ENCODE data around the gene SMC4.

The SMC4 gene

DNA sequence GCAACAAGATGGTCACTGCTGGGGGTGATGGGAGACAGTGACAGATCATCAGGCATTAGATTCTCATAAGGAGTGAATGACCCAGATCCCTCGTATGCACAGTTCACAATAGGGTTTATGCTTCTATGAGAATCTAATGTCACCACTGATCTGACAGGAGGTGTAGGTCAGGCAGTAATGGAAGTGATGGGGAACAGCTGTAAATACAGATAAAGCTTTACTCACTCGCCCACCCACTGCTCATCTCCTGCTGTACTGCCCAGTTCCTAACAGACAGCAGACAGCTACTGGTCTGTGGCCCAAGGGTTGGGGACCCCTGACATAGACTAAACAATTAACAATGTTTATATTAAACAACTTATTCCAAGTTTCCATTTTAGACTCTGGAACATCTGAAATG is 25.8 kb upstream of the SMC4 start:
- Histone ChIP-seq H3K4me3 (ENCODE audit: low read length) (no peak overlapping the region), H3K4me1 (ENCODE audit: low read length) (no peaks in the 10 kb centered on the region), H3K36me3 (replicated peaks; ENCODE audit: low read depth, low read length) (peaks cover 9% of the 10 kb centered on the region), H3K4me2 (ENCODE audit: low read length) (no peak overlapping the region), H2AFZ (ENCODE audit: low read depth, low read length) (no peak overlapping the region), H3K27me3 (ENCODE audit: low read depth, low read length) (no peaks in the 10 kb centered on the region), H3K79me2 (ENCODE audit: low read length) (no peaks in the 10 kb centered on the region), H3K9me3 (ENCODE audit: insufficient read depth, low read length) (no peaks in the 10 kb centered on the region), H4K20me1 (ENCODE audit: insufficient read depth, low read length) (no peaks in the 10 kb centered on the region), H3K9ac (ENCODE audit: low read length) (no peak overlapping the region), H3K27ac (ENCODE audit: low read length) (no peak overlapping the region)
- TF ChIP-seq CTCF (IDR thresholded peaks at IDR 0.05; ENCODE audit: low read depth, low read length) (no peak), EZH2phosphoT487 (IDR thresholded peaks at IDR 0.05; ENCODE audit: low read depth) (no peak)

DNA sequence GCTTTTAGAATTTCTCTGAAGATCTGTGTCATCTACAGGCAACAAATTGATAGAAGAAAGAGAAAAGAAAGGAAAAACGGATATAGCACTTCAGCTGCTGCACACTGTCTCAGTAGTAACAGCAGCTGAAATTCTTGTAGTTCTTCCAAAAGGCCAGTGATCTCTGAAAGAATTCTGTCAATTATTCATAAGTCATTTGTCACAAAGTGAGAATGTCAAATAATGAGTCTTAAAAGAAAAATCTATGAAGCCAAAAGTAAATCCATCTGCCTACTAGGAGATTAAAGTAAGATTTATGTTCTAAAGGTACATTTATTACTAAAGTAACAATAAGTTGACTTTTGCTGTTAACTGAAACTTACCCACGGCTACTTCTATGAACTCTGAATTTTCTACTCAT is 25.0 kb upstream of the SMC4 start:
- H3K4me2 ChIP-seq (ENCODE audit: low read length): no peak overlapping the region
- H3K4me3 ChIP-seq (ENCODE audit: low read length): no peak overlapping the region
- H3K4me1 ChIP-seq (ENCODE audit: low read length): no peaks in the 10 kb centered on the region
- no peak overlapping the region for H2AFZ ChIP-seq (ENCODE audit: low read depth, low read length)
- no peak for TF ChIP-seq CTCF (IDR thresholded peaks at IDR 0.05; ENCODE audit: low read depth, low read length)
- H3K36me3 ChIP-seq (replicated peaks; ENCODE audit: low read depth, low read length): peaks cover 9% of the 10 kb centered on the region
- no peaks in the 10 kb centered on the region for H4K20me1 ChIP-seq (ENCODE audit: insufficient read depth, low read length)
- H3K27me3 ChIP-seq (ENCODE audit: low read depth, low read length): no peaks in the 10 kb centered on the region
- H3K9ac ChIP-seq (ENCODE audit: low read length): no peak overlapping the region
- no peak overlapping the region for H3K27ac ChIP-seq (ENCODE audit: low read length)
- no peaks in the 10 kb centered on the region for H3K9me3 ChIP-seq (ENCODE audit: insufficient read depth, low read length)
- H3K79me2 ChIP-seq (ENCODE audit: low read length): no peaks in the 10 kb centered on the region

DNA sequence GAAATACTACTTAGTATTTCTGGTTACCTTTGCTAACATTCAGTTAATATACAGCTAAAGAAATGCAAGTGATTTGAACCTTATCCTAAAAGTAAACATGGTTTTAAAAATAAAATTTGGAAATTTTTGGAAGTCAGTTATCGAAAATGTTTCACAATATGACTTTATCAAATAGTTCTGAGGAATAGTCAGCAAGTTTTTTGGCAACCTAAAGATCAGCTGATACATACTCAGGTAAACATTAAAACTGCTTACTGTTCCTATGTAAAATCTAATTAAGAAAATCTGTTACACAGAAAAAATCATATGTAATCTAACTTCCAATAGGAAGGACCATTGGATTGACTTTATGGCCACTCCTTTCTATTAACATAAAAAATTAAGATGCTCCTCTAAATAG is 24.5 kb upstream of the SMC4 start:
- no peak for TF ChIP-seq CTCF (IDR thresholded peaks at IDR 0.05; ENCODE audit: low read depth, low read length)
- TF ChIP-seq EZH2phosphoT487 (IDR thresholded peaks at IDR 0.05; ENCODE audit: low read depth): no peak
- Histone ChIP-seq H3K79me2 (ENCODE audit: low read length) (no peaks in the 10 kb centered on the region), H3K4me3 (ENCODE audit: low read length) (no peak overlapping the region), H3K9me3 (ENCODE audit: insufficient read depth, low read length) (no peaks in the 10 kb centered on the region), H2AFZ (ENCODE audit: low read depth, low read length) (no peak overlapping the region), H3K36me3 (replicated peaks; ENCODE audit: low read depth, low read length) (peaks cover 9% of the 10 kb centered on the region), H4K20me1 (ENCODE audit: insufficient read depth, low read length) (no peaks in the 10 kb centered on the region), H3K4me1 (ENCODE audit: low read length) (no peaks in the 10 kb centered on the region), H3K9ac (ENCODE audit: low read length) (no peak overlapping the region), H3K27ac (ENCODE audit: low read length) (no peak overlapping the region), H3K4me2 (ENCODE audit: low read length) (no peak overlapping the region), H3K27me3 (ENCODE audit: low read depth, low read length) (no peaks in the 10 kb centered on the region)

DNA sequence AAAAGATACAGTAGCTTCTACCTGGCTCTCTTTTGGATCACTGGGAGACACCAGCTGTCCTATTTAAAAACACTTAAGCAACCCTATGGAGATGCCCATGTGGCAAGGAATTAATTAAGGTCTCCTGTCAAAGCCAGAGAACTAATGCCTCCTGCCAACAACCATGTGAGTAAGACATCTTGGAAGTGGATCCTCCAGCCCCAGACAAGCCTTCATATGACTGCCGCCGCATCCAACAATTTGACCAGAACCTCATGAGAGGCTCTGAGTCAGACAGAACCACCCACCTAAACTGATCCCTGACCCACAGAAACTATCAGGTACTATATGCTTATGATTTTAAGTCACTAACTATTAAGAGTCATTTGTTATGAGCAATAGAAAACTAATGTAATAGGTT is 22.8 kb upstream of the SMC4 start:
- no peaks in the 10 kb centered on the region for H3K4me1 ChIP-seq (ENCODE audit: low read length)
- H3K79me2 ChIP-seq (ENCODE audit: low read length): no peaks in the 10 kb centered on the region
- H3K9ac ChIP-seq (ENCODE audit: low read length): no peak overlapping the region
- no peak for TF ChIP-seq CTCF (IDR thresholded peaks at IDR 0.05; ENCODE audit: low read depth, low read length)
- TF ChIP-seq EZH2phosphoT487 (IDR thresholded peaks at IDR 0.05; ENCODE audit: low read depth): no peak
- H3K27ac ChIP-seq (ENCODE audit: low read length): no peak overlapping the region
- H2AFZ ChIP-seq (ENCODE audit: low read depth, low read length): no peak overlapping the region
- no peaks in the 10 kb centered on the region for H4K20me1 ChIP-seq (ENCODE audit: insufficient read depth, low read length)
- no peaks in the 10 kb centered on the region for H3K9me3 ChIP-seq (ENCODE audit: insufficient read depth, low read length)
- no peaks in the 10 kb centered on the region for H3K27me3 ChIP-seq (ENCODE audit: low read depth, low read length)
- H3K4me2 ChIP-seq (ENCODE audit: low read length): no peak overlapping the region
- no peak overlapping the region for H3K4me3 ChIP-seq (ENCODE audit: low read length)
- H3K36me3 ChIP-seq (replicated peaks; ENCODE audit: low read depth, low read length): peaks cover 7% of the 10 kb centered on the region

Data from OCI-LY3 (cell line).